Hepatocyte (in vitro differentiated cells): ENCODE measurements around the gene RBP5. TPM values are rescaled to one million over a fixed set of nuclear protein-coding genes. Genes with fewer than 3 reads are reported as not detected.

Source experiments
- DNase-seq: peaks from one replicate; pipeline ENCODE4 v3.0.0-alpha.2; 2016; ENCODE audit warnings: low spot score
- H2AFZ ChIP-seq: fragments of 200-600 bp; sonication (generic); 2 replicates; pipeline ENCODE4 v1.6.0; 2016; ENCODE audit warnings: antibody characterized with exemption, mild to moderate bottlenecking
- H3K27ac ChIP-seq: fragments of 200-600 bp; sonication (generic); 2 replicates; pipeline ENCODE4 v1.5.1; 2016; ENCODE audit warnings: mild to moderate bottlenecking
- H3K27me3 ChIP-seq: fragments of 200-600 bp; sonication (generic); 2 replicates; pipeline ENCODE4 v1.6.1; 2016
- H3K36me3 ChIP-seq: fragments of 200-600 bp; sonication (generic); replicated peaks from 2 replicates; pipeline ENCODE4 v1.5.1; 2016; ENCODE audit warnings: low read depth; ENCODE audit not compliant: insufficient read depth
- H3K4me1 ChIP-seq: fragments of 200-600 bp; sonication (generic); 2 replicates; pipeline ENCODE4 v1.5.1; 2016; ENCODE audit warnings: mild to moderate bottlenecking, moderate library complexity; ENCODE audit not compliant: insufficient read depth
- H3K4me2 ChIP-seq: fragments of 200-600 bp; sonication (generic); 2 replicates; pipeline ENCODE4 v1.6.0; 2016
- H3K4me3 ChIP-seq: fragments of 200-600 bp; sonication (generic); 2 replicates; pipeline ENCODE4 v1.5.1; 2016; ENCODE audit warnings: mild to moderate bottlenecking
- H3K79me2 ChIP-seq: fragments of 200-600 bp; sonication (generic); 2 replicates; pipeline ENCODE4 v1.6.0; 2017; ENCODE audit warnings: mild to moderate bottlenecking
- H3K9me2 ChIP-seq: fragments of 200-600 bp; sonication (generic); replicated peaks from 2 replicates; pipeline ENCODE4 v1.6.0; 2017; ENCODE audit warnings: mild to moderate bottlenecking; ENCODE audit not compliant: insufficient read depth
- H3K9me3 ChIP-seq: fragments of 200-600 bp; sonication (generic); 2 replicates; pipeline ENCODE4 v1.5.1; 2016; ENCODE audit warnings: low read depth, mild to moderate bottlenecking
- H4K20me1 ChIP-seq: fragments of 200-600 bp; sonication (generic); 2 replicates; pipeline ENCODE4 v1.6.0; 2016; ENCODE audit warnings: mild to moderate bottlenecking; ENCODE audit not compliant: insufficient read depth, poor library complexity, severe bottlenecking
- CTCF ChIP-seq: fragments of 200-600 bp; sonication (generic); IDR thresholded peaks from 2 replicates; pipeline ENCODE4 v1.5.1; 2016; ENCODE audit warnings: antibody characterized with exemption, mild to moderate bottlenecking; ENCODE audit not compliant: poor library complexity
- EZH2 ChIP-seq: fragments of 200-600 bp; sonication (generic); IDR thresholded peaks from 2 replicates; pipeline ENCODE4 v1.6.1; 2016; ENCODE audit warnings: antibody characterized with exemption, mild to moderate bottlenecking, borderline replicate concordance
- EZH2phosphoT487 ChIP-seq: fragments of 200-600 bp; sonication (generic); IDR thresholded peaks from one replicate; pipeline ENCODE4 v1.6.1; 2018; ENCODE audit warnings: antibody characterized with exemption, mild to moderate bottlenecking, low read depth, moderate library complexity; ENCODE audit not compliant: unreplicated experiment, severe bottlenecking
- WGBS: methylation state at CpG from one replicate; pipeline ENCODE4 v1.1.6; 2016; ENCODE audit warnings: low lambda C conversion rate; ENCODE audit errors: missing lambda C conversion rate; 5-methylcytosine and 5-hydroxymethylcytosine counted together
- polyA plus RNA-seq: library from polyadenylated mRNA; unstranded; fragments of >200 nt; fragmentation: Nextera tagmentation; extraction: Ambion mirVana; gene quantifications from 2 replicates; pipeline ENCODE4 v1.2.1, GENCODE V29; 2016
- total RNA-seq: library from RNA; depleted of rRNA; stranded (reverse); fragments of >200 nt; gene quantifications from 2 replicates; pipeline ENCODE4 v1.2.3, GENCODE V29; 2014

Gene RBP5
- total and polyA plus RNA-seq, 2 experiments from 2014 or later: 11.1 to 30.0 TPM

- no peaks in the 10 kb centered on the region for H3K79me2 ChIP-seq
These were observed 30.3 kb upstream of the RBP5 start for GRCh38 chr12:7158781-7159609.

GRCh38 chr12:7157391-7157790 is 28.7 kb upstream of the RBP5 start:
- H3K36me3 ChIP-seq: no peaks in the 10 kb centered on the region
- WGBS: 97% methylated on average over 17 of the region's 17 CpGs

More at GRCh38 chr12:7158781-7159609, 30.3 kb upstream of the RBP5 start:
- Histone ChIP-seq H3K27ac (no peak overlapping the region), H3K9me3 (no peaks in the 10 kb centered on the region), H2AFZ (no peak overlapping the region), H3K4me3 (no peak overlapping the region), H4K20me1 (no peaks in the 10 kb centered on the region), H3K4me2 (no peak overlapping the region), H3K9me2 (no peaks in the 10 kb centered on the region), H3K4me1 (no peaks in the 10 kb centered on the region), H3K36me3 (no peaks in the 10 kb centered on the region), H3K27me3 (no peaks in the 10 kb centered on the region)
- no peak for DNase-seq
- 77% methylated on average over 9 of the region's 10 CpGs for WGBS
- TF ChIP-seq EZH2 (no peak), EZH2phosphoT487 (no peak), CTCF (no peak)

GRCh38 chr12:7156259-7157197 is 27.8 kb upstream of the RBP5 start:
- WGBS: 92% methylated on average over 24 of the region's 24 CpGs
- no peak for DNase-seq
- no peaks in the 10 kb centered on the region for H3K36me3 ChIP-seq

More at GRCh38 chr12:7157391-7157790, 28.7 kb upstream of the RBP5 start:
- no peaks in the 10 kb centered on the region for H3K4me1 ChIP-seq
- no peak for DNase-seq
- H3K79me2 ChIP-seq: no peaks in the 10 kb centered on the region
- no peak overlapping the region for H3K4me3 ChIP-seq
- TF ChIP-seq CTCF: no peak
- TF ChIP-seq EZH2: no peak
- no peak for TF ChIP-seq EZH2phosphoT487
- no peak overlapping the region for H2AFZ ChIP-seq
- no peak overlapping the region for H3K4me2 ChIP-seq
- no peaks in the 10 kb centered on the region for H3K9me2 ChIP-seq
- H3K27ac ChIP-seq: no peak overlapping the region
- H4K20me1 ChIP-seq: no peaks in the 10 kb centered on the region
- H3K27me3 ChIP-seq: no peaks in the 10 kb centered on the region
- H3K9me3 ChIP-seq: no peaks in the 10 kb centered on the region

More at GRCh38 chr12:7156259-7157197, 27.8 kb upstream of the RBP5 start:
- Histone ChIP-seq H3K9me3 (no peaks in the 10 kb centered on the region), H3K27me3 (no peaks in the 10 kb centered on the region), H3K79me2 (no peaks in the 10 kb centered on the region), H3K4me3 (no peak overlapping the region), H3K27ac (no peak overlapping the region), H3K4me1 (no peaks in the 10 kb centered on the region), H2AFZ (no peak overlapping the region), H3K4me2 (no peak overlapping the region), H4K20me1 (no peaks in the 10 kb centered on the region), H3K9me2 (no peaks in the 10 kb centered on the region)
- TF ChIP-seq EZH2phosphoT487 (no peak), CTCF (no peak), EZH2 (no peak)
